Activated CD8-positive, alpha-beta T cell treated with anti-CD3 and anti-CD28 coated beads for 36 hours (primary cell): Measurements from ENCODE around the gene ITGA1. TPM values are rescaled to one million over a fixed set of nuclear protein-coding genes. Genes with fewer than 3 reads are reported as not detected.
"Not testable (repeated sequence)": the region's sequence is repeated elsewhere in the genome, so short reads cannot be mapped to it uniquely, and the experiment has no call there.

Experiments used
- ATAC-seq: fragments of 200-7000 bp; cut with Tn5 transposase; one replicate; pipeline ENCODE4 v1.10.0; 2021; ENCODE audit warnings: mild to moderate bottlenecking, moderate library complexity
- CTCF ChIA-PET: fragments of 350-600 bp; sonication (Branson Sonifier 250); formaldehyde crosslinking; loops from one replicate; lab custom pipeline; 2021; ENCODE audit warnings: antibody characterized with exemption; lab: Charles Lee
- POLR2A ChIA-PET: fragments of 350-600 bp; sonication (Branson Sonifier 250); formaldehyde crosslinking; loops from one replicate; lab custom pipeline; 2021; ENCODE audit warnings: antibody characterized with exemption; lab: Charles Lee
- DNase-seq: peaks from one replicate; pipeline ENCODE4 v3.0.0-alpha.2; 2020
- H3K27ac Mint-ChIP-seq: one replicate; pipeline ENCODE4 v1.8.0; 2021; ENCODE audit warnings: mild to moderate bottlenecking, mixed read lengths
- H3K27me3 Mint-ChIP-seq: one replicate; pipeline ENCODE4 v1.8.0; 2021; ENCODE audit warnings: mixed read lengths
- H3K36me3 Mint-ChIP-seq: one replicate; pipeline ENCODE4 v1.8.0; 2021; ENCODE audit warnings: low read depth, mixed read lengths
- H3K4me1 Mint-ChIP-seq: one replicate; pipeline ENCODE4 v1.8.0; 2021; ENCODE audit warnings: low read depth, mixed read lengths
- H3K4me3 Mint-ChIP-seq: one replicate; pipeline ENCODE4 v1.8.0; 2021; ENCODE audit warnings: mild to moderate bottlenecking, moderate library complexity, mixed read lengths
- H3K9me3 Mint-ChIP-seq: one replicate; pipeline ENCODE4 v1.8.0; 2021; ENCODE audit warnings: mixed read lengths
- intact Hi-C: fragments of 100-400 bp; cut with micrococcal nuclease; formaldehyde crosslinking; loops from one replicate; pipeline ENCODE4 v1.10.0; 2022
- total RNA-seq, 2 experiments: library from RNA; stranded (reverse); gene quantifications; one replicate each; pipeline ENCODE4 v1.2.3, GENCODE V29; 2021
- TF ChIP-seq, protein P1 (sequence below): fragments of 200-600 bp; IDR thresholded peaks from one replicate; pipeline ENCODE4 v1.8.0; 2022; ENCODE audit warnings: antibody characterized with exemption, mild to moderate bottlenecking

Gene ITGA1
- total RNA-seq, 2 experiments from 2014 or later: 5.1 to 6.0 TPM

GRCh38 chr5:52842111-52842510 is 54.4 kb downstream of the ITGA1 start:
- Mint-ChIP-seq H3K9me3 (no peaks in the 10 kb centered on the region), H3K36me3 (no peaks in the 10 kb centered on the region), H3K27ac (no peak overlapping the region), H3K4me3 (no peak overlapping the region), H3K27me3 (no peaks in the 10 kb centered on the region), H3K4me1 (peaks cover 19% of the 10 kb centered on the region)
- no peak for ATAC-seq
- intact Hi-C loops: no loop called here
- POLR2A ChIA-PET: no interaction called here
- no peak for DNase-seq
- CTCF ChIA-PET: interaction anchor here (0.9 kb wide), 1 partner anchor 21 kb away, joined by 3 read pairs; no protein-coding TSS in a partner anchor
- TF ChIP-seq, protein P1, sequence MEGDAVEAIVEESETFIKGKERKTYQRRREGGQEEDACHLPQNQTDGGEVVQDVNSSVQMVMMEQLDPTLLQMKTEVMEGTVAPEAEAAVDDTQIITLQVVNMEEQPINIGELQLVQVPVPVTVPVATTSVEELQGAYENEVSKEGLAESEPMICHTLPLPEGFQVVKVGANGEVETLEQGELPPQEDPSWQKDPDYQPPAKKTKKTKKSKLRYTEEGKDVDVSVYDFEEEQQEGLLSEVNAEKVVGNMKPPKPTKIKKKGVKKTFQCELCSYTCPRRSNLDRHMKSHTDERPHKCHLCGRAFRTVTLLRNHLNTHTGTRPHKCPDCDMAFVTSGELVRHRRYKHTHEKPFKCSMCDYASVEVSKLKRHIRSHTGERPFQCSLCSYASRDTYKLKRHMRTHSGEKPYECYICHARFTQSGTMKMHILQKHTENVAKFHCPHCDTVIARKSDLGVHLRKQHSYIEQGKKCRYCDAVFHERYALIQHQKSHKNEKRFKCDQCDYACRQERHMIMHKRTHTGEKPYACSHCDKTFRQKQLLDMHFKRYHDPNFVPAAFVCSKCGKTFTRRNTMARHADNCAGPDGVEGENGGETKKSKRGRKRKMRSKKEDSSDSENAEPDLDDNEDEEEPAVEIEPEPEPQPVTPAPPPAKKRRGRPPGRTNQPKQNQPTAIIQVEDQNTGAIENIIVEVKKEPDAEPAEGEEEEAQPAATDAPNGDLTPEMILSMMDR: no peak

- no peak overlapping the region for H3K27ac Mint-ChIP-seq
- ChIA-PET CTCF (no interaction called here), POLR2A (no interaction called here)
- H3K9me3 Mint-ChIP-seq: peaks cover 2% of the 10 kb centered on the region
- TF ChIP-seq, protein P1: no peak
- DNase-seq (no peak), ATAC-seq (no peak)
- no peaks in the 10 kb centered on the region for H3K27me3 Mint-ChIP-seq
- intact Hi-C loops: no loop called here
- H3K36me3 Mint-ChIP-seq: peaks cover 3% of the 10 kb centered on the region
- H3K4me3 Mint-ChIP-seq: no peak overlapping the region
- peaks cover 19% of the 10 kb centered on the region for H3K4me1 Mint-ChIP-seq
These were observed 57.2 kb downstream of the ITGA1 start for GRCh38 chr5:52844885-52845284.

GRCh38 chr5:52846182-52846842 is 58.6 kb downstream of the ITGA1 start:
- no peaks in the 10 kb centered on the region for H3K27me3 Mint-ChIP-seq
- H3K4me3 Mint-ChIP-seq: no peak overlapping the region
- DNase-seq (no peak), ATAC-seq (no peak)
- peaks cover 2% of the 10 kb centered on the region for H3K9me3 Mint-ChIP-seq
- TF ChIP-seq, protein P1: no peak
- CTCF ChIA-PET: interaction anchor here (0.6 to 0.7 kb wide), 2 partner anchors 47 to 69 kb away, joined by 3 read pairs; no protein-coding TSS in a partner anchor
- H3K27ac Mint-ChIP-seq: no peak overlapping the region
- H3K4me1 Mint-ChIP-seq: peaks cover 17% of the 10 kb centered on the region
- intact Hi-C loops: no loop called here
- peaks cover 3% of the 10 kb centered on the region for H3K36me3 Mint-ChIP-seq
- POLR2A ChIA-PET: interaction anchor here (0.6 kb wide), 1 partner anchor 120 kb away, joined by 3 read pairs; no protein-coding TSS in a partner anchor

DNA sequence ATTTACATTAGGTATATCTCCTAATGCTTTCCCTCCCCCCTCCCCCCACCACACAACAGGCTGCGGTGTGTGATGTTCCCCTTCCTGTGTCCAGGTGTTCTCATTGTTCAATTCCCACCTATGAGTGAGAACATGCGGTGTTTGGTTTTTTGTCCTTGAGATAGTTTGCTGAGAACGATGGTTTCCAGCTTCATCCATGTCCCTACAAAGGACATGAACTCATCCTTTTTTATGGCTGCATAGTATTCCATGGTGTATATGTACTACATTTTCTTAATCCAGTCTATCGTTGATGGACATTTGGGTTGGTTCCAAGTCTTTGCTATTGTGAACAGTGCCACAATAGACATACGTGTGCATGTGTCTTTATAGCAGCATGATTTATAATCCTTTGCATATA is 61.0 kb downstream of the ITGA1 start:
- H3K4me3 Mint-ChIP-seq, DNase-seq, CTCF ChIA-PET, intact Hi-C loops, POLR2A ChIA-PET, H3K27ac Mint-ChIP-seq, H3K27me3 Mint-ChIP-seq, ATAC-seq, H3K36me3 Mint-ChIP-seq, H3K9me3 Mint-ChIP-seq: not testable (repeated sequence)
- H3K4me1 Mint-ChIP-seq: peaks cover 21% of the 10 kb centered on the region

DNA sequence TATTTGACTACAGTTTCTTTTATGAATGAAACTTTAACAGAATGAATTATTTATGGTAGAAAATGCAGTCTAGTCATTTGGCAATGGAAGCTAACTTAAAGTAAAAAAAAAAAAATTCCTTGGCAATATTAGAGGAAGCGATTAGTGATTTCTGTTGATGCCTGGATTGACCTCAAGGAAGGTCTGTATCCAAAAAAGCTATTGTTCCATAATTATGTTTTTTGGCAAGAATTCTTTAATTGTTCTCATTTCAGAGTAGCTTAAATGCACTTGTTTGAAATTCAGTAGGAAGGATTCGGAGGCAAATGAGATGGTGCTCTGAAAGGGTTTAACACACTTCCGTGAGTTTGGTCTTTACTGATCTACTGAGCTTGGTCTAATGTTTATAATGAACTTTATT is 61.8 kb downstream of the ITGA1 start:
- peaks cover 3% of the 10 kb centered on the region for H3K36me3 Mint-ChIP-seq
- H3K4me3 Mint-ChIP-seq: no peak overlapping the region
- intact Hi-C loops: no loop called here
- no peaks in the 10 kb centered on the region for H3K27me3 Mint-ChIP-seq
- no peak for ATAC-seq
- ChIA-PET CTCF (interaction anchor here (0.6 to 0.8 kb wide), 2 partner anchors 184 to 186 kb away, joined by 3 to 4 read pairs; no protein-coding TSS in a partner anchor), POLR2A (no interaction called here)
- no peak for DNase-seq
- TF ChIP-seq, protein P1: no peak
- H3K27ac Mint-ChIP-seq: no peak overlapping the region
- peaks cover 2% of the 10 kb centered on the region for H3K9me3 Mint-ChIP-seq
- H3K4me1 Mint-ChIP-seq: peaks cover 20% of the 10 kb centered on the region
